Measurements from ENCODE around the gene NFKB2.

NFKB2 gene

DNA sequence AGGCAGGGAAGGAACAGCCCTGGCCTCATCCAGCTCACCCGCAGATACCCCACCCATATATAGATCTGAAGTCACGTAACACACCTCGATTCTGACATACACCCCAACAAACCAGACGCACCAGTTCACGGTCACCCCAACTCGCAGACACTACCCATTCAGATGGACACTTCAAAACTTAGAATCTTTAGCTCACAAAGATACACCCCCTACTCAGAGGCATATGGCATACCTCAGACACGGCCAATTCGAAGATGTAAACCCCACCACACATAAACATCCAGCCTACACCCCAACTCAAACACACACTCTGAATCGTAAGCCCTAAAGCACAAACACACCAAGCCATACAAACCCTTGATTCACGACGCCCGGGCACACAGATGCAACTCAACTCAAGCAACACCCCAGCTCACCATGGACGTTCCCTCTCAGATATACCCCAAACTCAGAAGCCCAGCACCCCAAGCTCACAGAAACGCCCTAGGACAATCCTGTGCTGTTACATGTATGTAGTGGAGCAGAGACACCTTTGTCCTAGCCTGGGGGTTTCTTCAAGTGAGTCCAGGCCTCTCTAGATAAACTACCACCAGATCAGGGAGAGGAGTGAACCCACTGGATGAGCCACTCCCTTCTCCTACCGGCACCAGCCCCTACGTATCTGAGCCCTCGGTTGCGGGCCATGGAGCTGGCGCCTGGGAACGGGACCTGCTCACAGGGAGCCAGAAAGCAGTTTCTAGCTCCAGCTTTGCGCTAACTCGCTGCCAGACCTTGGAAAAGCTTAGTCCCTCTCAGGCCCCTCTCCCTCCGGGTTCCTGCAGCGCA lies 14.3 kb downstream of the NFKB2 start:
- DNase-seq, result no peak

- DNase-seq, result no peak
Measured at GRCh38 chr10:102410429-102411073, 15.0 kb downstream of the NFKB2 start.

DNA sequence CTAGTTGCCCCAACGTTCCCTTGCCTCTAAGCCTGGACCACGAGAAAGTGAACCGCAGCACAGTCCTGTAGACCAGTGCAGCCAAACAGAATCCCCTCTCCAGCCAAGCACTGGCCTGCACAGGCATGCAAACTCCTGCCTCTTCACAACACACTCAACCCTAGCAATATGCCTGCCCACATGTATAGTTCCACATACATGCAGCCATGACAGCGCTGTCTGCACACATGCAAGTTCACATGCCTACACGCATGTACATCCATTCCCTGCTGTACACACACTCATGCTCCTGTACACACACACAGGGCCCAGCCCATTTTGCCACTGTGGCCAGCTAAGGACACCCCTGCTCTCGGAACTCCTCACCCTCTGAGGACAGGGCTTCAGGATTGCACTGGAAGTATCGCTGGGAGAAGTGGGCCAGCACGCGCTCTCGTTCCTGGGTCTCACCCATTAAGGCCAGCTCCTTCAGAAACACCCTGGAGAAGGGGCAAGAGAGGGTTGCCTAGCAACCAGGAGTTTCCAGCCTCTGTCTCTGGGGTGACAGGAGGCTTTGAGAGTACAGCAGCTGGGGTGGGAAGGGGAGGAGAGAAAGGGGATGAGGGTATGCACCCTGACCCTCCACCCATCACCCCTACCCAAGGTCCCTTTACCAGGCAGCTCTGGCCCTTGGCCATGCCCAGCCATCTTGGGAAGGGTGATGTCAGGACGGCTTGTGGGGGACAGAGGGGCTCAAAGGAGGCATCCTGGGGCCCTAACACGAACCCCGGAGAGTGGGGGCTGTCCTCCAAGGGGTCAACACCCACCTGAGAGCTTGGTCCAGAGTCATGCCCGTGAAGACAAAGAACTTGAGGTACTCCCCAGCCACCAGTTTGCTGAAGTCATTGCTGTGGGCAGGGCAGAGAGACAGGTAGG lies 16.1 kb downstream of the NFKB2 start:
- DNase-seq, result no peak

- DNase-seq, result no peak
Measured at GRCh38 chr10:102412293-102412692, 16.8 kb downstream of the NFKB2 start.

DNA sequence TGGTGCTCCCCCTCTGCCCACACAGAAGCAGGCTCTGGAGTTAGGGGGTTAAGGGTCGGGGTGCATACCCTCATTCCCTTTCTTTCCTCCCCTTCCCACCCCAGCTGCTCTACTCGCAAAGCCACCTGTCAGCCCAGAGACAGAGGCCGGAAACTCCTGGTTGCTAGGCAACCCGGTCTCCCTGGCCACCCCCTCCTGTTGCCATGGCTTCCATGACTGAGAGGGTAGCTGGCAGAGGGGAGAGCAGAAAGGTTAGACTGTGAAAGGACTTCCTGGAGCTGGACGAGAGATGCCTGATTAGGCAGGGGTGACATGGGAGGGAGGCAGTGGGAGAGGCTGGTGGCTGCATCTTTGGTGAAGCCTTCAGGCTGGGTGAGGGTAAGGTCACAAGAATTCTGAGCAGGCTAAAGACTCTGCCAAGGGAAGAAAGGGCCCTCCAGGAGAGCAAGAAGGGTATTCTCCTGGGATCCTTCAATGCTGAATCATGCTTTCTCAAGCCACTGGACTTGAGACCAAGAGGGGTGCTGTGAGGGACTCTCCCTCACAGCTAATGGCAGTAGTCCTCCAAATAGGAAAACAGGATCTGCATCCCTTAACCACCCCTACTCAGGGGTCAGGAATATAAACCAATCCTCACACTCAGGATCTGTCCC lies 17.7 kb downstream of the NFKB2 start:
- no peak for DNase-seq

DNA sequence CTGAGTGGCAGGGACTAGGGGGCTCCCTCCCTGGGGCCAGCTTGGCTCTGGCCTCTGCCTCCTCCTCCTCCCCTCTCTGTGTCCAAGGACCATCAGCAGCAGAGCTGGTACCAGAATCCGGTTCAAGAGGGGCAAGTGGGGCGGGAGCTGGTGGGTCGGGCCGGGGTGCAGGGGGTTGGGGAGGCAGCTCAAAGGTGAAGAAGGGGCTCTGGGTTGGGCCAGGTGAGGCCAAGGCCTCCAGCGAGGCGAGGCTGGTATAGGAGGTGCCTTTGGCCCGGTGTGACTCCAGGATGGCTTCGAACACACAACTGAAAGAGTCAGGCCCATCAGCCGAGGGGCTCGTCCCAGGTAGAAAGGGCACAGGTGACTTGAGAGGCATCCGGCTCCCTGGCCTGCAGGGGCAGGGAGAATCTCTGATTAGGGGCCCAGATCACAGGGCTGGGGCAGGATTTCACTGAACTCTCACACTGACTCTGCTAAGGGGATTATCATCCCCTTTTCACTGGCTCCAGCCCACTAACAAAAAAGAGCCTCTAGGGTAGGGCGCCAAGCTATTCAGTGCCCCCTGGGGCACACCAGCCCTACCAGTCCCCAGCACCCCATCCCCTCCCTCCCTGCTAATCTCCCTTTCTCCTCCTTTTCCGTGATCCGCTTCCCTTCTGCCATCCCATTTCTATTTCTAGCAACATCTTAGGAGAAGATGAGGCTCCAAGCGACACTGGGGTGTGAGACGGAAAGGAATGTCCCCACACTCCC lies 18.5 kb downstream of the NFKB2 start:
- DNase-seq, result no peak

- DNase-seq, result no peak
Measured at GRCh38 chr10:102414749-102415148, 19.2 kb downstream of the NFKB2 start.

DNA sequence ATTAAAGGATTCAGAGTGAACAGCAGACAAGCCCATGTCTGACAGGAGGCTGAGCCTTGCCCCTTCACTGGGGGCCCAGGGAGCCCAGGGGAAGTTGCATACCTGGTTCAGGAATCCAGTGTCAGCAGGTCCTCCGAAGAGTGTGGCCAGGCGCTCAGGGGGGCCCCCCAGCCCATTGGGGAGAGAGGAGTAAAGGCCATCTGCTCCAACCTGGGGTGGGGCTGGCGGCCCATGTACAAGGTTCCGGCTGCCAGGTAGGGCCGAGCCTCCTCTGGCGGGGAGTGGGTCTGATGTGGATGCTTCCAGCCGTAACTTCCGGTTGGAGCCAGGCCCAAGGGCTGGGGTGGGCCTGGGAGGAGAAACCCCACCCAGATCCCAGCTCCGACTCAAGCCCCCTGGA lies 20.8 kb downstream of the NFKB2 start:
- DNase-seq, result no peak

GRCh38 chr10:102416695-102417094 lies 21.2 kb downstream of the NFKB2 start:
- no peak for DNase-seq

- peak; percentile 46 for DNase-seq
Measured at GRCh38 chr10:102418622-102419268, 23.2 kb downstream of the NFKB2 start, which contains the start of gene PSD. TSS of gene PSD (minus strand) at chr10:102418785. CDS start at chr10:102417038, 1,747 bp downstream.

GRCh38 chr10:102419269-102420180 lies 24.0 kb downstream of the NFKB2 start:
- DNase-seq, result peak; percentile 46

GRCh38 chr10:102420181-102420713 lies 24.7 kb downstream of the NFKB2 start:
- no peak for DNase-seq

DNA sequence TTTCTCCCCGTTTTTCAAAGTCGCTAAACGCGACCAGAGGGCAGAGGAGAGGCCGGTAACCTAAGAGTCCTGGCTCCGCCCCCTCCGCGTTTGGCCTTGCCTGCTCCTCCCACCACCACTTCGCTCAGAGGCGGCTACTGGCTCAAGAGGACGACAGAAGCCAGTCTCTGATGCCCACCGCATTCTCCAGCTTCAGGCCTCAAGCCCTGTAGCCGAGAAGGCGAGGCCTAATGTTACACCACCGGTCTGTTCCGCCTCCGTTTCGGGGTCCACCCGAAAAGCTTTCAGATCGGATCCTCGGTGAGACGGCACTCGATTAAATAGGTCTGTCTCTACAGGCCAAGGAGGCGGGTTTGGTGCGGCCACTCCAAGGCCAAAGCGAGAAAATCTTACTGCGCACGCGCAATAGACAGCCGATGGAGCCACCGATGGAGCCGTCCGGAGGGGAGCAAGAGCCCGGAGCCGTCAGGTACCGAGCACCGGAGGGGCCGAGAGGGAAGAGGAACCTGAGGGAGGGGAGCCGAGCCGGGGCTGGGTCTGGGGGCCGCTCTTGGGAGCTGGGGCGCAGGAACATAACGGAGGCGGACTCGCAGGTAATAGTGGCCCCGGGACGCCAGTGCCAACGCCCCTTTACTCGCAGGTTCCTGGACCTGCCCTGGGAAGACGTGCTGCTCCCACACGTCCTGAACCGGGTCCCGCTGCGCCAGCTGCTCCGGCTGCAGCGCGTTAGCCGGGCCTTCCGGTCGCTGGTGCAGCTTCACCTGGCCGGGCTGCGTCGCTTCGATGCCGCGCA lies 25.4 kb downstream of the NFKB2 start, which contains the start of gene FBXL15:
FBXL15 (plus strand) TSS at position 123 of the 793 bp plus-strand sequence; CDS start at position 417, 294 bp downstream.
- DNase-seq, result peak; percentile 82

DNA sequence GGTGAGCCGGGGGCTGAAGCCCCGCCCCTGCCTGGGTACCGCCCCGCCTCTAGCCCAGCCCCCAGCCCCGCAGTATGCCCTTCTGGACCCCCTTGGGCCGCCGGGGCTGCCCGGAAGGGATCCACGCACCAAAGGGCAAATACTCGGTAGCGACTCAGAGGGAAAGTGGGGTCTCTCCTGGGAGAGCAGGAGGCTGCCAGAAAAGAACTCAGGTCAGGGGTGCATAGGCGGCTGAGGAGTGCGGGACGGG lies 25.9 kb downstream of the NFKB2 start:
- no peak for DNase-seq

- no peak for DNase-seq
Measured at GRCh38 chr10:102421757-102422512, 26.4 kb downstream of the NFKB2 start.

- no peak for DNase-seq
Measured at GRCh38 chr10:102422545-102423129, 27.1 kb downstream of the NFKB2 start.

DNA sequence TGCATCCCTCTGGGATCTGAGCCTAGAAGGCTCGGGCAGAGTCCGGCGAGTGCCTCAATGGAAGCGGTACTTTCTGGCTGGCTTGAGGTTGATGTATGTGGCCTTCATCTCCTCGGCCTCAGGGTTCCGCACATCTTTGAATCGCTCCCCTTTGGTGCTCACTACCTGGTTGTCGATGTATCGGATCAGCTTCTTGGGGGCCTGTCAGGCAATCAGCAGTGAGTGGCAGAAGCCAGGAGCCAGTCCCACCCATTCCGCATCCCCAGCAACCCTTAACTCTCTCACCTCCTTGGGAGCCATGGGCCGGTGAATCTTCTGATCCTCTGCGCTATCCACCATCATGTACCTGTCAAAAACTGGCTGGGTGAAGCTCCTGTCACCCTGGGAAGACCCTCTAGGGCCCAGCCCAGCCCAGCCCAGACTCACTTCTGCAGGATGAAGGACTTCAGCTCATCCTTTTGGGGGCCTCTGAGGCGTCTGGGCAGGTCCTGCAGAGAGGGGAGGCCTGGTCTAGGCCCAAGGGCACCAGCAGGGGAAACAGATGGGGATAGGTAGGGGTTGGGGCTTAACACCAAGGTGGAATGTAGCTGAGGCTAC lies 28.0 kb downstream of the NFKB2 start:
- DNase-seq, result no peak

DNA sequence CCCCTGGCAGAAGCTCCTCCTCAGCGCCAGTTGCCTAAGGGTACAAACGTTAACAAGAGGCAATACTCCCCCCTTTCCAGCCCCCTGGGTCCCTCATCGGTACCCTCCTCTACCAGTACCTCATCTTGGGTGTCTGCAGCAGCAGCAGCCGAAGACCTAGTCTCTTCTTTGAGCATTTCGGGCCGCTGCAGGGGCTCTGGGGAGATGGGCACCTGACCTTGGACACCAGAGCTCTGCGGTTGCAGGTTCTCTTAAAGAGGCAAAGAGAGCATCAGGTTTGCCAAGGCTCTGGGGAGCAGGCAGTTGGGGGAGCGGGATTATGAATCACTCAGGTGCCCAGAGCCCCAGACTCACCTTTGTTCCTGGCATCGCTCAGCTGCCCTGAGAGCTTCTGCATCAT lies 28.6 kb downstream of the NFKB2 start:
- DNase-seq, result no peak

Measured in NCI-H446 treated with DMSO at 0.1 percent for 48 hours (cell line).